Neural cell (in vitro differentiated cells): ENCODE measurements around the gene C22orf23. TPM values are rescaled to one million over a fixed set of nuclear protein-coding genes. Genes with fewer than 3 reads are reported as not detected.

ENCODE experiments used
- H2AFZ ChIP-seq: fragments of 200-600, 300-800 bp; sonication (generic), shearing (Covaris generic); 2 replicates; pipeline ENCODE4 v1.6.0; 2014; ENCODE audit warnings: low read depth, mild to moderate bottlenecking, antibody characterized with exemption, low read length, moderate library complexity
- H3F3A ChIP-seq: fragments of 200-600 bp; shearing (Covaris generic); 2 replicates; pipeline ENCODE4 v1.6.1; 2016; ENCODE audit warnings: mild to moderate bottlenecking, moderate library complexity, mixed read lengths, antibody characterized with exemption, low read length; ENCODE audit not compliant: insufficient read depth, poor library complexity, severe bottlenecking
- H3K27ac ChIP-seq: fragments of 200-600, 300-800 bp; sonication (generic), shearing (Covaris generic); 2 replicates; pipeline ENCODE4 v1.5.1; 2014; ENCODE audit warnings: mild to moderate bottlenecking, low read length, moderate library complexity
- H3K27me3 ChIP-seq: fragments of 300-800, 200-600 bp; sonication (generic), shearing (Covaris generic); 2 replicates; pipeline ENCODE4 v1.6.0; 2014; ENCODE audit warnings: mild to moderate bottlenecking, low read depth, low read length, moderate library complexity; ENCODE audit not compliant: insufficient read depth
- H3K36me3 ChIP-seq: fragments of 300-800, 200-600 bp; sonication (generic), shearing (Covaris generic); 2 replicates; pipeline ENCODE4 v1.5.1; 2014; ENCODE audit warnings: mild to moderate bottlenecking, antibody characterized with exemption, low read length, moderate library complexity; ENCODE audit not compliant: insufficient read depth
- H3K4me2 ChIP-seq: fragments of 300-800, 200-600 bp; sonication (generic), shearing (Covaris generic); 2 replicates; pipeline ENCODE4 v1.6.0; 2014; ENCODE audit warnings: mild to moderate bottlenecking, low read length
- H3K4me3 ChIP-seq: fragments of 300-800, 200-600 bp; sonication (generic), shearing (Covaris generic); 2 replicates; pipeline ENCODE4 v1.5.1; 2014; ENCODE audit warnings: mild to moderate bottlenecking, low read length, moderate library complexity
- H3K79me2 ChIP-seq: fragments of 200-600 bp; shearing (Covaris generic); replicated peaks from 2 replicates; pipeline ENCODE4 v1.6.0; 2014; ENCODE audit warnings: mild to moderate bottlenecking, low read length, moderate library complexity; ENCODE audit not compliant: insufficient read depth
- H3K9ac ChIP-seq: fragments of 300-800, 200-600 bp; sonication (generic), shearing (Covaris generic); 2 replicates; pipeline ENCODE4 v1.6.1; 2016; ENCODE audit warnings: mild to moderate bottlenecking, low read length, mixed read lengths
- H3K9me2 ChIP-seq: fragments of 200-600 bp; shearing (Covaris generic); 2 replicates; pipeline ENCODE4 v1.6.1; 2016; ENCODE audit warnings: mild to moderate bottlenecking, low read length, mixed read lengths; ENCODE audit not compliant: insufficient read depth
- H3K9me3 ChIP-seq: fragments of 200-600, 300-800 bp; sonication (generic), shearing (Covaris generic); 2 replicates; pipeline ENCODE4 v1.6.1; 2016; ENCODE audit warnings: mild to moderate bottlenecking, mixed run types, low read length, moderate library complexity, mixed read lengths
- H4K20me1 ChIP-seq: fragments of 200-600 bp; shearing (Covaris generic); 2 replicates; pipeline ENCODE4 v1.6.1; 2016; ENCODE audit warnings: mild to moderate bottlenecking, mixed run types; ENCODE audit not compliant: insufficient read depth
- EP300 ChIP-seq: fragments of 450-650 bp; conservative IDR thresholded peaks from 2 replicates; pipeline ENCODE4 v1.6.1; 2014; ENCODE audit warnings: antibody characterized with exemption, mild to moderate bottlenecking, moderate library complexity; ENCODE audit not compliant: poor library complexity, severe bottlenecking
- EZH2 ChIP-seq: fragments of 200-600, 300-800 bp; shearing (Covaris generic), sonication (generic); IDR thresholded peaks from 2 replicates; pipeline ENCODE4 v1.6.1; 2014; ENCODE audit warnings: antibody characterized with exemption, low read length, borderline replicate concordance, mild to moderate bottlenecking; ENCODE audit not compliant: insufficient read depth, poor library complexity, severe bottlenecking
- MXI1 ChIP-seq: fragments of 450-650 bp; conservative IDR thresholded peaks from 2 replicates; pipeline ENCODE4 v1.6.1; 2014; ENCODE audit warnings: antibody characterized with exemption, mild to moderate bottlenecking; ENCODE audit not compliant: poor library complexity, severe bottlenecking
- POLR2AphosphoS5 ChIP-seq: IDR thresholded peaks from 2 replicates; pipeline ENCODE4 v1.6.1; 2012
- RAD21 ChIP-seq: fragments of 450-650 bp; conservative IDR thresholded peaks from 2 replicates; pipeline ENCODE4 v1.6.1; 2014; ENCODE audit warnings: antibody characterized with exemption, mild to moderate bottlenecking, moderate library complexity
- SMC3 ChIP-seq: fragments of 450-650 bp; conservative IDR thresholded peaks from 2 replicates; pipeline ENCODE4 v1.6.1; 2014; ENCODE audit warnings: antibody characterized with exemption, mild to moderate bottlenecking, moderate library complexity; ENCODE audit not compliant: poor library complexity
- TAF1 ChIP-seq: IDR thresholded peaks from 2 replicates; pipeline ENCODE4 v1.6.1; 2012; ENCODE audit warnings: low read depth
- polyA plus RNA-seq: library from polyadenylated mRNA; depleted of rRNA; stranded (reverse); fragments of >200 nt; gene quantifications from 2 replicates; pipeline ENCODE4 v1.2.3, GENCODE V29; 2014
- TF ChIP-seq, protein P1 (sequence below): IDR thresholded peaks from 2 replicates; pipeline ENCODE4 v1.6.1; 2012; ENCODE audit warnings: borderline replicate concordance
- TF ChIP-seq, protein P2 (sequence below): fragments of 450-650 bp; IDR thresholded peaks from 2 replicates; pipeline ENCODE4 v1.5.1; 2014; ENCODE audit warnings: antibody characterized with exemption, mild to moderate bottlenecking, moderate library complexity; ENCODE audit not compliant: poor library complexity, severe bottlenecking

C22orf23 gene
- polyA plus RNA-seq, 1 donor from 2014 or later = 1.3 TPM

DNA sequence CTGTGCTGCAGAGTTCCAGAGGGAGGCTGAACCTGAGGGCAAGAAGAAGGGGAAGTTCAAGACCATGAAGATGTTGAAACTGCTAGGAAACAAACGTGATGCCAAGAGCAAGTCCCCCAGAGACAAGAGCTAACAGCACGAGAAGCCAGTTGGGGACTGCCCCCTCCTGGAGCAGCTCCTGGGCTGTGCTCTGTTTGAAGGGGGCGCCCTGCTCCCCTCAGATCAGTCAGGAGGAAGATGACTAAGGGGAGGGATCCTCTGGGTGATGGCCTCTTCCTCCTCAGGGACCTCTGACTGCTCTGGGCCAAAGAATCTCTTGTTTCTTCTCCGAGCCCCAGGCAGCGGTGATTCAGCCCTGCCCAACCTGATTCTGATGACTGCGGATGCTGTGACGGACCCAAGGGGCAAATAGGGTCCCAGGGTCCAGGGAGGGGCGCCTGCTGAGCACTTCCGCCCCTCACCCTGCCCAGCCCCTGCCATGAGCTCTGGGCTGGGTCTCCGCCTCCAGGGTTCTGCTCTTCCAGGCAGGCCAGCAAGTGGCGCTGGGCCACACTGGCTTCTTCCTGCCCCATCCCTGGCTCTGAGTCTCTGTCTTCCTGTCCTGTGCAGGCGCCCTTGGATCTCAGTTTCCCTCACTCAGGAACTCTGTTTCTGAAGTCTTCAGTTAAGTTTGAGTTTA is 12.6 kb downstream of the C22orf23 start:
- H3K9me3 ChIP-seq = no peaks in the 10 kb centered on the region
- no peak overlapping the region for H3K4me3 ChIP-seq
- H3K9ac ChIP-seq = no peak overlapping the region
- no peaks in the 10 kb centered on the region for H3K9me2 ChIP-seq
- H3K4me2 ChIP-seq = no peak overlapping the region
- TF ChIP-seq, protein P1, sequence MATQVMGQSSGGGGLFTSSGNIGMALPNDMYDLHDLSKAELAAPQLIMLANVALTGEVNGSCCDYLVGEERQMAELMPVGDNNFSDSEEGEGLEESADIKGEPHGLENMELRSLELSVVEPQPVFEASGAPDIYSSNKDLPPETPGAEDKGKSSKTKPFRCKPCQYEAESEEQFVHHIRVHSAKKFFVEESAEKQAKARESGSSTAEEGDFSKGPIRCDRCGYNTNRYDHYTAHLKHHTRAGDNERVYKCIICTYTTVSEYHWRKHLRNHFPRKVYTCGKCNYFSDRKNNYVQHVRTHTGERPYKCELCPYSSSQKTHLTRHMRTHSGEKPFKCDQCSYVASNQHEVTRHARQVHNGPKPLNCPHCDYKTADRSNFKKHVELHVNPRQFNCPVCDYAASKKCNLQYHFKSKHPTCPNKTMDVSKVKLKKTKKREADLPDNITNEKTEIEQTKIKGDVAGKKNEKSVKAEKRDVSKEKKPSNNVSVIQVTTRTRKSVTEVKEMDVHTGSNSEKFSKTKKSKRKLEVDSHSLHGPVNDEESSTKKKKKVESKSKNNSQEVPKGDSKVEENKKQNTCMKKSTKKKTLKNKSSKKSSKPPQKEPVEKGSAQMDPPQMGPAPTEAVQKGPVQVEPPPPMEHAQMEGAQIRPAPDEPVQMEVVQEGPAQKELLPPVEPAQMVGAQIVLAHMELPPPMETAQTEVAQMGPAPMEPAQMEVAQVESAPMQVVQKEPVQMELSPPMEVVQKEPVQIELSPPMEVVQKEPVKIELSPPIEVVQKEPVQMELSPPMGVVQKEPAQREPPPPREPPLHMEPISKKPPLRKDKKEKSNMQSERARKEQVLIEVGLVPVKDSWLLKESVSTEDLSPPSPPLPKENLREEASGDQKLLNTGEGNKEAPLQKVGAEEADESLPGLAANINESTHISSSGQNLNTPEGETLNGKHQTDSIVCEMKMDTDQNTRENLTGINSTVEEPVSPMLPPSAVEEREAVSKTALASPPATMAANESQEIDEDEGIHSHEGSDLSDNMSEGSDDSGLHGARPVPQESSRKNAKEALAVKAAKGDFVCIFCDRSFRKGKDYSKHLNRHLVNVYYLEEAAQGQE = no peak
- TF ChIP-seq TAF1 (no peak), POLR2AphosphoS5 (no peak), RAD21 (no peak), SMC3 (no peak), MXI1 (no peak), EP300 (no peak), EZH2 (no peak)
- TF ChIP-seq, protein P2, sequence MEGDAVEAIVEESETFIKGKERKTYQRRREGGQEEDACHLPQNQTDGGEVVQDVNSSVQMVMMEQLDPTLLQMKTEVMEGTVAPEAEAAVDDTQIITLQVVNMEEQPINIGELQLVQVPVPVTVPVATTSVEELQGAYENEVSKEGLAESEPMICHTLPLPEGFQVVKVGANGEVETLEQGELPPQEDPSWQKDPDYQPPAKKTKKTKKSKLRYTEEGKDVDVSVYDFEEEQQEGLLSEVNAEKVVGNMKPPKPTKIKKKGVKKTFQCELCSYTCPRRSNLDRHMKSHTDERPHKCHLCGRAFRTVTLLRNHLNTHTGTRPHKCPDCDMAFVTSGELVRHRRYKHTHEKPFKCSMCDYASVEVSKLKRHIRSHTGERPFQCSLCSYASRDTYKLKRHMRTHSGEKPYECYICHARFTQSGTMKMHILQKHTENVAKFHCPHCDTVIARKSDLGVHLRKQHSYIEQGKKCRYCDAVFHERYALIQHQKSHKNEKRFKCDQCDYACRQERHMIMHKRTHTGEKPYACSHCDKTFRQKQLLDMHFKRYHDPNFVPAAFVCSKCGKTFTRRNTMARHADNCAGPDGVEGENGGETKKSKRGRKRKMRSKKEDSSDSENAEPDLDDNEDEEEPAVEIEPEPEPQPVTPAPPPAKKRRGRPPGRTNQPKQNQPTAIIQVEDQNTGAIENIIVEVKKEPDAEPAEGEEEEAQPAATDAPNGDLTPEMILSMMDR = no peak
- H3K27ac ChIP-seq = no peak overlapping the region
- H4K20me1 ChIP-seq = no peaks in the 10 kb centered on the region
- no peak overlapping the region for H2AFZ ChIP-seq
- H3K27me3 ChIP-seq = no peaks in the 10 kb centered on the region
- no peaks in the 10 kb centered on the region for H3K79me2 ChIP-seq
- no peaks in the 10 kb centered on the region for H3F3A ChIP-seq
- H3K36me3 ChIP-seq = no peaks in the 10 kb centered on the region

DNA sequence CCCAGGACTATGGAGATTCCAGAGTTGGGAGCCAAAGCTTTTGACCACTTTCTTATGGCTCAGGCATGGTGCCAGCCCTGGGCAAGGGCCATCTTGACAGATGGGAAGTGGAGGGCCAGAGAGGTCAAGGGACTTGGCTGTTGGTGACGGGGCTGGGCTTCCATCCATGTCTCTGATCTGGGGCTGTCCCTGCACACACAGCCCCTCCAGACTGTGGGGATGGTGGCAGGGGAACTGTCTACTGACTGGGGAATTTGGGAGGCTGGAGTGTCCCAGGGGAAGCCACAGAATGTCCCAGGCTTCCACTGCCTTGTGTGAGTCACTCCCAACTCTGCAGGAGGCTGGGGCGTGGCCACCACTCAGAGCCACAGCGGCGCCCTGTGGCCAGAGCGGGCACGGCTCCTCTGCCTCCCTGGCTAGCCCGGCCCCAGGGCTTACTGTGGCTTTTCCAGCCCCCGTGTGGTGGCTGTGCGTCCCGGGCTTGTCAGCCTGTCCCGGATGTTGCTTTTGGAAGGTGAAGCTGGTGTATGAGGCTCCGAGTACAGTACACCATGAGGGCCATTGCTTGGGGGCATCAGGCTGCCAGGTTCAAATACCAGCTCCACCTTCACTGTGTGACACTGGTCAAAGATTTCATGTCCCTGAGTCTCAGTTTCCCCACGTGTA is 19.6 kb downstream of the C22orf23 start:
- H3K79me2 ChIP-seq = no peaks in the 10 kb centered on the region
- no peak overlapping the region for H3K27ac ChIP-seq
- H3K9me2 ChIP-seq = no peaks in the 10 kb centered on the region
- TF ChIP-seq, protein P1 = no peak
- TF ChIP-seq TAF1 (no peak), EP300 (no peak), SMC3 (peak; percentile 42), MXI1 (no peak), EZH2 (no peak), RAD21 (peak; percentile 18), POLR2AphosphoS5 (no peak)
- TF ChIP-seq, protein P2 = peak; percentile 66
- H3K4me3 ChIP-seq = no peak overlapping the region
- no peak overlapping the region for H3K9ac ChIP-seq
- H3F3A ChIP-seq = no peaks in the 10 kb centered on the region
- no peaks in the 10 kb centered on the region for H3K36me3 ChIP-seq
- H4K20me1 ChIP-seq = no peaks in the 10 kb centered on the region
- no peaks in the 10 kb centered on the region for H3K27me3 ChIP-seq
- no peak overlapping the region for H3K4me2 ChIP-seq
- H2AFZ ChIP-seq = no peak overlapping the region
- no peaks in the 10 kb centered on the region for H3K9me3 ChIP-seq
